ENCODE results near the gene TMEM202. TPM values are rescaled to one million over a fixed set of nuclear protein-coding genes. Genes with fewer than 3 reads are reported as not detected.

Gene TMEM202
- total RNA-seq, 4 donors from 2014 or later, result not detected

DNA sequence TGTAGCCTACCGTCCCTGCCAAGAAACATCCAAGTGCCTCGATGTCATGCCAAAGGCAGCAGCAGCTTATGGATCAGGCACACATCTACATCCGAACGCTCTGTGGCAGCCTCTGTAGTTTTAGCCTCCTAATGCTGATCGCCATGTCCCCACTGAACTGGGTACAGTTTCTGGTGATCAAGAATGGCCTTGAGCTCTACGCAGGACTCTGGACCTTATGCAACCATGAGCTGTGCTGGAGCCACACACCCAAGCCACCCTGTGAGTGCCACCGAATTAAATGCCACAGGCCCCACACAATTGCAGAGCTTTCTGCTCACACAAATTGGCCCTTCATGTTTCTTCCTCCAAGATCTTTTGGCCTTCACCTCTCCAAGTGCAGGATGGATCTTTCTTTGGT, 543 bp downstream of the TMEM202 start:
- H3K36me3 ChIP-seq, result no peaks in the 10 kb centered on the region
- no peak overlapping the region for H3K27ac ChIP-seq
- no peaks in the 10 kb centered on the region for H3K9me3 ChIP-seq
- no peaks in the 10 kb centered on the region for H3K27me3 ChIP-seq
- no peak for DNase-seq
- intact Hi-C loops (cut with DNase I; ENCODE audit: low total_unique reads), result no loop called here
- ATAC-seq, result no peak
- H3K4me1 ChIP-seq, result no peaks in the 10 kb centered on the region
- TF ChIP-seq CTCF (IDR thresholded peaks at IDR 0.05 in 4 of 5, conservative IDR thresholded peaks at IDR 0.05 in 1 of 5), result no peak
- TF ChIP-seq POLR2A (IDR thresholded peaks at IDR 0.05), result no peak
- in situ Hi-C loops (cut with MboI; ENCODE audit: low sequenced_read_pairs in 4 of 4), result no loop called here
- no peak overlapping the region for H3K4me3 ChIP-seq

DNA sequence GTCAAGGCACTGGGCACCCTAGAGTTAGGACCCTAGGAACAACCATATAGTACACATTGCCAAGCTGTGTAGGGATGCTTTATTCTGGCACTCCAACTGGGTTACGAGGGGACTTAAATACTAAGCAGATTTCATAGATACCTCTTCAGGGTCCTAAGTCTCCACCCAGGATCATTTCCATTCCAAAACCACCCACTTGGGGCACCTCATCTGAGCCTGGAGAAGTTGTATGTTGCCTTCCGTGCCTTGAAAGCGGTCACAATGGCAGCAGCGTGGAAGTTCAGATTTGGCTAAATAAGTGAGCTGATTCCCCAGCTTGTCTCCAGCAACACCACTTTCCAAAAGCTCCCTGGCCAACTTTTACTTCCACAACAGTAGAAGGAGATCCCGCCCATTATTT, 4.6 kb downstream of the TMEM202 start:
- no peak overlapping the region for H3K4me3 ChIP-seq
- no peaks in the 10 kb centered on the region for H3K4me1 ChIP-seq
- intact Hi-C loops (cut with DNase I; ENCODE audit: low total_unique reads), result no loop called here
- peaks cover 0 to 2% (median 0%) of the 10 kb centered on the region in 3 donors for H3K27me3 ChIP-seq
- H3K36me3 ChIP-seq, result no peaks in the 10 kb centered on the region
- TF ChIP-seq CTCF (IDR thresholded peaks at IDR 0.05 in 4 of 5, conservative IDR thresholded peaks at IDR 0.05 in 1 of 5) (no peak), POLR2A (IDR thresholded peaks at IDR 0.05) (no peak)
- H3K9me3 ChIP-seq, result no peaks in the 10 kb centered on the region
- no peak for ATAC-seq
- in situ Hi-C loops (cut with MboI; ENCODE audit: low sequenced_read_pairs in 4 of 4), result no loop called here
- H3K27ac ChIP-seq, result no peak overlapping the region
- DNase-seq, result no peak

DNA sequence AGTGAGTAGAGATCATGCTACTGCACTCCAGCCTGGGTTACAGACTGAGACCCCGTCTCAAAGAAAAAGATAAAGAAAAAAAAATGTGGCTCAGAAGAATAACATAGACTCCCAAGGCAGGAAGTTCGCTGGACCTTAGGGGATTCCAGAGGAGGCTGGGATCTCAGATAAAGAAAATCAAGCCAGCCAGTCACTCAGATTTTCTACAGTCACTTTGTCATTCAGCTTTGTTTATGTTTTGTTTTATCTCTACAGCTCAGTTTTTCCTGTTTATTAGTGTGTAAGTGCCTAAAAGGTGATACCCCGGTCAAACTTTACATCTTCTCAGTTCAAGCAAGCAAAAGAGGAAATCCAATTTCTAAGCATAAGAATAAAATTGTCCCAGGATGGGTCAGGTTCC, 6.3 kb downstream of the TMEM202 start:
- no peak for ATAC-seq

GRCh38 chr15:72404841-72405240, 6.7 kb downstream of the TMEM202 start:
- in situ Hi-C loops (cut with MboI; ENCODE audit: low sequenced_read_pairs in 4 of 4), result no loop called here
- H3K4me1 ChIP-seq, result no peaks in the 10 kb centered on the region
- DNase-seq (no peak), ATAC-seq (no peak)
- H3K36me3 ChIP-seq, result no peaks in the 10 kb centered on the region
- H3K4me3 ChIP-seq, result no peak overlapping the region
- intact Hi-C loops (cut with DNase I; ENCODE audit: low total_unique reads), result no loop called here
- TF ChIP-seq CTCF (IDR thresholded peaks at IDR 0.05 in 4 of 5, conservative IDR thresholded peaks at IDR 0.05 in 1 of 5) (no peak), POLR2A (IDR thresholded peaks at IDR 0.05) (no peak)
- H3K9me3 ChIP-seq, result no peaks in the 10 kb centered on the region
- H3K27ac ChIP-seq, result no peak overlapping the region
- H3K27me3 ChIP-seq, result peaks cover 0 to 6% (median 0%) of the 10 kb centered on the region in 3 donors

More for the DNA sequence above, 6.3 kb downstream of the TMEM202 start:
- Histone ChIP-seq H3K27me3 (peaks cover 0 to 3% (median 0%) of the 10 kb centered on the region in 3 donors), H3K36me3 (no peaks in the 10 kb centered on the region), H3K4me3 (no peak overlapping the region), H3K9me3 (no peaks in the 10 kb centered on the region), H3K4me1 (no peaks in the 10 kb centered on the region), H3K27ac (no peak overlapping the region)
- in situ Hi-C loops (cut with MboI; ENCODE audit: low sequenced_read_pairs in 4 of 4), result no loop called here
- intact Hi-C loops (cut with DNase I; ENCODE audit: low total_unique reads), result no loop called here
- no peak for DNase-seq
- TF ChIP-seq POLR2A (IDR thresholded peaks at IDR 0.05) (no peak), CTCF (IDR thresholded peaks at IDR 0.05 in 4 of 5, conservative IDR thresholded peaks at IDR 0.05 in 1 of 5) (no peak)

GRCh38 chr15:72406936-72407335, 8.8 kb downstream of the TMEM202 start:
- ATAC-seq (no peak), DNase-seq (no peak)
- intact Hi-C loops (cut with DNase I; ENCODE audit: low total_unique reads) (no loop called here), in situ Hi-C loops (cut with MboI; ENCODE audit: low sequenced_read_pairs in 4 of 4) (no loop called here)
- TF ChIP-seq POLR2A (IDR thresholded peaks at IDR 0.05) (no peak), CTCF (IDR thresholded peaks at IDR 0.05 in 4 of 5, conservative IDR thresholded peaks at IDR 0.05 in 1 of 5) (no peak)
- H3K9me3 ChIP-seq, result no peaks in the 10 kb centered on the region
- peaks cover 0 to 6% (median 0%) of the 10 kb centered on the region in 3 donors for H3K27me3 ChIP-seq
- H3K4me1 ChIP-seq, result no peaks in the 10 kb centered on the region
- no peak overlapping the region for H3K4me3 ChIP-seq
- H3K27ac ChIP-seq, result no peak overlapping the region
- H3K36me3 ChIP-seq, result no peaks in the 10 kb centered on the region

Data from gastrocnemius medialis (tissue), 4 donors.